Activated CD4-positive, alpha-beta T cell treated with anti-CD3 and anti-CD28 coated beads, Interleukin-2, amount 10 ng/mL, durations not matched to agents 24 days and 14 days (primary cell): ENCODE results near the gene GRID1. TPM values are rescaled to one million over a fixed set of nuclear protein-coding genes. Genes with fewer than 3 reads are reported as not detected.

ENCODE experiments used
- DNase-seq: peaks from one replicate; pipeline ENCODE4 v3.0.0; 2022
- H3K27ac Mint-ChIP-seq: one replicate; pipeline ENCODE4 v1.8.0; 2022; ENCODE audit warnings: mild to moderate bottlenecking, mixed read lengths
- H3K27me3 Mint-ChIP-seq: one replicate; pipeline ENCODE4 v1.8.0; 2022; ENCODE audit warnings: mixed read lengths
- H3K36me3 Mint-ChIP-seq: one replicate; pipeline ENCODE4 v1.8.0; 2022; ENCODE audit warnings: low read depth, mild to moderate bottlenecking, mixed read lengths
- H3K4me1 Mint-ChIP-seq: one replicate; pipeline ENCODE4 v1.8.0; 2021; ENCODE audit warnings: mixed read lengths
- H3K4me3 Mint-ChIP-seq: one replicate; pipeline ENCODE4 v1.8.0; 2022; ENCODE audit warnings: mild to moderate bottlenecking, moderate library complexity, mixed read lengths
- H3K9me3 Mint-ChIP-seq: one replicate; pipeline ENCODE4 v1.8.0; 2021; ENCODE audit warnings: mixed read lengths
- intact Hi-C: fragments of 100-400 bp; cut with micrococcal nuclease; formaldehyde crosslinking; loops from one replicate; pipeline ENCODE4 v1.15.1; 2023
- total RNA-seq: library from RNA; stranded (reverse); gene quantifications from 2 replicates; pipeline ENCODE4 v1.2.3, GENCODE V29; 2022

The GRID1 gene
- total RNA-seq, 1 donor from 2014 or later: not detected

DNA sequence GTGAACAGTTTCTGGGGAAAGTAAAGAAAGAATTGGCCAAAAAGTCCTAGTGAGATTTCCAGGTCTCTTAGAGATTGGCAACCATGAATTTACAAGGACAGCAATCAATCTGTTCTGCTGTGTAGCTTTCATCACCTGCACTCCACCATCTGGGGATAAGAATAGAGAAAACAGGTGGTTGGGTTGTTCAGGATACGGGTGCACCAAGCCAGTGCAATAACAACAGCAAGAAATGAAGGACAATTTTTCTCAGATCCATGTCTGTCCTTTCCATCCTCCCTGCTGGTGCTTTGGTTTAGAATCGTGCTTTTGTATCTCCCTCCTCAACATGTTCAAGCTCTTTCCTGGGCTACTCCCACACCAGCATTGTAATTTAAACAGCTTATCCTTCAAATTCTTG, 787.7 kb downstream of the GRID1 start:
- H3K27me3 Mint-ChIP-seq: no peaks in the 10 kb centered on the region
- no peaks in the 10 kb centered on the region for H3K4me1 Mint-ChIP-seq

DNA sequence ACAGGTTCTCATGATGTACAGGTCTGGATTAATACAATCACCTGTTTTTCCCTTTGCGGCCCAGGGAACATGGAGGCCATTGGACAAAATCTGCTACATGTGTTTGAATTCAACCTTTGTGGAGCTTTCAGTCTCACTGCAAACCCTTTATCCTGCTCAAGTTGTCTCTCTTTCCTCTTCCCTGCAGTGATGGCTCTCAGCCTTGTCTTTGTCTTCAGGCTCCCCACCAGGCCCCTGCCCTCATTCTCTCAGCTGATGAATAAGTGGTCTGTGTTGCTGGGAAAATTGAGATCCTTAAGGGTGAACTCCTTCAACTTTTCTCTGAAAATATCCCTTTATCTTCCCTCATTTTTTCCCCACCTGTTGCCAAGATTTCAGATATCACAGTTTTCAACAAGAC, 791.2 kb downstream of the GRID1 start:
- intact Hi-C loops: no loop called here
- DNase-seq: no peak
- Mint-ChIP-seq H3K27me3 (no peaks in the 10 kb centered on the region), H3K4me1 (no peaks in the 10 kb centered on the region), H3K9me3 (no peaks in the 10 kb centered on the region), H3K36me3 (no peaks in the 10 kb centered on the region), H3K4me3 (no peak overlapping the region), H3K27ac (no peak overlapping the region)

More for the DNA sequence above, 787.7 kb downstream of the GRID1 start:
- Mint-ChIP-seq H3K4me3 (no peak overlapping the region), H3K9me3 (no peaks in the 10 kb centered on the region), H3K27ac (no peak overlapping the region), H3K36me3 (no peaks in the 10 kb centered on the region)
- DNase-seq: no peak
- intact Hi-C loops: no loop called here

DNA sequence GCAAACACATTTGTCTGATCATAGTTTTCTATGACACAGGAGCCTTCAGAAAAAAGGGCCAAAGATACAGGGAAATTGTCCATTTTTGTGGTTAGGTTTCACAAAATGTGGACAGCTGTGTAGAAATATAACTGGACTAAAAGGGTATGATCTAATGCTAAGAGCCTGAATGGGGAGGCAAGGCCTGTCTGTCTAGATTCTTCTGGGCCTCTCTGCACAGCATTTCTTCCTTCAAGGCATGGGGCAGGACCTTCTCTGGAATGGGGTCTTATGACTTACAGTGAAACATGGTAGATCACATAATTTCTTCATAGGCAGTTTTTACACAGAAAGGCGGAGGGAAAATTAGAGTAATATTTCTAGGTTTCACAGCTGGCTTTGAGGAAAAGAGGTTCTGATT, 795.7 kb downstream of the GRID1 start:
- H3K27ac Mint-ChIP-seq: no peak overlapping the region
- DNase-seq: no peak
- intact Hi-C loops: no loop called here

DNA sequence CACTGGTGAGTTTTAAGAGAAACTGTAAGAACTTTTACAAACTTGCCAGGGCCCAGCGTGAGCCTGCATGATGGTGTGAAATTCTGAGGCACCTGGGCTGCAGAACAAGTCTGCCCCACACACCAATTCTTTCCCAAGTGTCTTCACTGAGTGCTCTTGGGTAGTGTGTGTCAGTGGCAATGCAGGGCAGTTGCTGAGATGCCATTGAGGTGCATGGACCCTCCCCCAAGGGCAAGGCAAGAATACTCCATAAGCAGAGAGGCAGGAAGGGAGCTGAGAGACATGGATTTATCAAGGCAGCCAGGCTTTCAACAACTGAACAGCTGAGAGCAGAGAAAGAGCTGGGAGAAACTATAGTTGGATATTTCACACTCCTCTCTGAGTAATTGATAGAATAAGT, 801.2 kb downstream of the GRID1 start:
- H3K36me3 Mint-ChIP-seq: no peaks in the 10 kb centered on the region
- no peaks in the 10 kb centered on the region for H3K9me3 Mint-ChIP-seq
- intact Hi-C loops: no loop called here
- H3K4me1 Mint-ChIP-seq: no peaks in the 10 kb centered on the region
- H3K27ac Mint-ChIP-seq: no peak overlapping the region
- no peak overlapping the region for H3K4me3 Mint-ChIP-seq
- peaks cover 1% of the 10 kb centered on the region for H3K27me3 Mint-ChIP-seq
- no peak for DNase-seq

More for the DNA sequence above, 795.7 kb downstream of the GRID1 start:
- H3K9me3 Mint-ChIP-seq: no peaks in the 10 kb centered on the region
- H3K4me3 Mint-ChIP-seq: no peak overlapping the region
- H3K4me1 Mint-ChIP-seq: no peaks in the 10 kb centered on the region
- no peaks in the 10 kb centered on the region for H3K36me3 Mint-ChIP-seq
- no peaks in the 10 kb centered on the region for H3K27me3 Mint-ChIP-seq

DNA sequence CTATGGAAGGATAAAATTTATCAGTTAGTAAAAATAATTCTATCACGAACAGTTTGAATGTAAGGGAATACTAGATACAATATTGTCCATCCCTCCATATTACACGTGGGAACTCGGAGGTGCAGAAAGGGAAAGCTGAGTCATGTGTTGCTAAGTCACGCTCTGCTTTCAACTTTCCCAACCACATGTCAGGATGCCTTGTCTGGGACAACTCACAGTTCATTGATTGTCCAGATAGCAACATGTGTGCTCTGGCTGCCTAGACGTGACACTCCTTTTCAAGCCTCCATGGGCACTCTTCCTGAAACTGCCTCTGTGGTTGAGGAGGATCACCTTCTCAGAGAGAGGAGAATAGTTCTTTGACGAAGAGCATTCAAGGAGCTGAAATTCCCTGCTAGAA, 808.1 kb downstream of the GRID1 start:
- no peaks in the 10 kb centered on the region for H3K4me1 Mint-ChIP-seq
- H3K27me3 Mint-ChIP-seq: no peaks in the 10 kb centered on the region
- DNase-seq: no peak
- H3K36me3 Mint-ChIP-seq: no peaks in the 10 kb centered on the region
- H3K9me3 Mint-ChIP-seq: no peaks in the 10 kb centered on the region
- H3K27ac Mint-ChIP-seq: no peak overlapping the region
- H3K4me3 Mint-ChIP-seq: no peak overlapping the region
- intact Hi-C loops: no loop called here

DNA sequence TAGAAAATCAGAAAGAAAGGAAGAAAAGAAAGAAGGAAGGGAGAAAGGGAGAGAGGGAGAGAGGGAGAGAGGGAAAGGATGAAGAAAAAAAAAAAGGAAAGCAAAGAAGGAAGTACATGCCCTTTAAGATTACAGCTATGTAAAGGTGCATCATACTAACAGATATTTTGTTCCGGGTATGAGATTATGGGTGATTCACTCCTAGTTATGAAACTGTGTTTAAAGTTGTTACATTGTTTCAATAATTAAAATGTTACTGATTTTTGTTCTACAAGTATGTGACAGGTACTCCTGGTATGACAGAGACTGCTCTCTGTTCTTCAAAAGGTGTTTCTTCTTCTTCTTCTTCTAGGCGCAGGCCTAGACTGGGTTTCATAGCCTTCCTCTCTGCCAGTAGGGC, 808.9 kb downstream of the GRID1 start:
- no peak overlapping the region for H3K4me3 Mint-ChIP-seq
- no peaks in the 10 kb centered on the region for H3K27me3 Mint-ChIP-seq
- no peaks in the 10 kb centered on the region for H3K36me3 Mint-ChIP-seq
- no peaks in the 10 kb centered on the region for H3K9me3 Mint-ChIP-seq
- no peak for DNase-seq
- intact Hi-C loops: no loop called here
- H3K4me1 Mint-ChIP-seq: no peaks in the 10 kb centered on the region
- no peak overlapping the region for H3K27ac Mint-ChIP-seq

DNA sequence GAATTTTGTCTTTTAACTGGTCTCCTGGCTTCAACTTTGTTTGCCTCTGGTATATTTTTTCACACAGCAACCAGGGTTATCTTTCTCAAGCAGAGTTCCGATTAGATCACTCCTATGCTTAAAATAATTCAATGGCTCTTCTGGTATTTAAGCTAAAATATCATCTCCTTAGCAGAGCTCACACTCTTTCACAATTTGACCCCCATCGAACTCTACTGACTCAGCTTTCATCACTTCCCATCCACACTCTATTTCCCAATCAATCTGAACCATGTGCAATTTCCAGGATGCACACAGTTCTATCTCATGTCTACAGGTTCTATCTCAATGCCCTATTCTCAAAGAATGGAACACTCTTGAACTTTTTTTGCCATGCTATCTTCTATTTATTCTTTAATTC, 809.5 kb downstream of the GRID1 start:
- Mint-ChIP-seq H3K4me3 (no peak overlapping the region), H3K27me3 (no peaks in the 10 kb centered on the region), H3K9me3 (no peaks in the 10 kb centered on the region), H3K36me3 (no peaks in the 10 kb centered on the region), H3K27ac (no peak overlapping the region), H3K4me1 (no peaks in the 10 kb centered on the region)
- intact Hi-C loops: no loop called here
- DNase-seq: no peak

Other genes starting within 250 kb of the GRID1 start
- 47.2 and 50.6 TPM in 2 replicates for gene WAPL, start 155.0 kb upstream of the GRID1 start, total RNA-seq